ENCODE measurements around the gene ACTR1A.

GRCh38 chr10:102434394-102435132 lies 67.9 kb downstream of the ACTR1A start:
- TF ChIP-seq CTCF (IDR thresholded peaks at IDR 0.05) (no peak), POLR2A (IDR thresholded peaks at IDR 0.05) (no peak)

Measured in esophagus squamous epithelium (tissue), 4 donors.